WERI-Rb-1 (cell line): ENCODE results near the gene NOB1.

Experiments used
- DNase-seq: peaks from one replicate; pipeline ENCODE4 v3.0.0-alpha.2; 2020
- H3K27ac ChIP-seq: fragments of 250-450 bp; sonication (Bioruptor Pico); 2 replicates; pipeline ENCODE4 v1.5.1; 2020; ENCODE audit warnings: mild to moderate bottlenecking, moderate library complexity
- H3K27me3 ChIP-seq: fragments of 250-450 bp; sonication (Bioruptor Pico); 2 replicates; pipeline ENCODE4 v1.5.1; 2021; ENCODE audit warnings: mild to moderate bottlenecking, low read depth, moderate library complexity; ENCODE audit not compliant: insufficient read depth, severe bottlenecking
- H3K36me3 ChIP-seq: fragments of 250-450 bp; sonication (Bioruptor Pico); 2 replicates; pipeline ENCODE4 v1.5.1; 2020; ENCODE audit warnings: mild to moderate bottlenecking, moderate library complexity
- H3K4me3 ChIP-seq: 2 replicates; pipeline ENCODE4 v1.5.1; 2011; ENCODE audit warnings: low read depth, mild to moderate bottlenecking, control low read depth, low read length
- H3K9me3 ChIP-seq: fragments of 250-450 bp; sonication (Bioruptor Pico); 2 replicates; pipeline ENCODE4 v1.5.1; 2021; ENCODE audit warnings: mild to moderate bottlenecking, moderate library complexity; ENCODE audit not compliant: severe bottlenecking
- CTCF ChIP-seq: IDR thresholded peaks from 2 replicates; pipeline ENCODE4 v1.5.1; 2011; ENCODE audit warnings: low read depth, mild to moderate bottlenecking, control low read depth, inconsistent platforms, low read length

The NOB1 gene

GRCh38 chr16:69756705-69757104 lies 2.0 kb upstream of the NOB1 start:
- DNase-seq, result no peak

GRCh38 chr16:69754143-69754468 lies 620 bp downstream of the NOB1 start:
- Histone ChIP-seq H3K27me3 (no peaks in the 10 kb centered on the region), H3K4me3 (peak overlapping the region; percentile 98), H3K36me3 (peaks cover 40% of the 10 kb centered on the region), H3K27ac (peak overlapping the region; percentile 58), H3K9me3 (no peaks in the 10 kb centered on the region)
- TF ChIP-seq CTCF, result no peak
- DNase-seq, result no peak

More at GRCh38 chr16:69756705-69757104, 2.0 kb upstream of the NOB1 start:
- H3K27me3 ChIP-seq, result no peaks in the 10 kb centered on the region
- peaks cover 19% of the 10 kb centered on the region for H3K36me3 ChIP-seq
- H3K4me3 ChIP-seq, result no peak overlapping the region
- no peak for TF ChIP-seq CTCF
- no peaks in the 10 kb centered on the region for H3K9me3 ChIP-seq
- no peak overlapping the region for H3K27ac ChIP-seq

GRCh38 chr16:69748694-69749345 lies 5.9 kb downstream of the NOB1 start:
- no peak for TF ChIP-seq CTCF
- peaks cover 89% of the 10 kb centered on the region for H3K36me3 ChIP-seq
- H3K27ac ChIP-seq, result no peak overlapping the region; the same call in 1 of the 2 replicates
- DNase-seq, result no peak
- H3K27me3 ChIP-seq, result no peaks in the 10 kb centered on the region
- no peaks in the 10 kb centered on the region for H3K9me3 ChIP-seq
- no peak overlapping the region for H3K4me3 ChIP-seq

- Histone ChIP-seq H3K9me3 (no peaks in the 10 kb centered on the region), H3K27ac (peak overlapping the region; percentile 73), H3K4me3 (peak overlapping the region; percentile 5; the same call in 1 of the 2 replicates), H3K27me3 (no peaks in the 10 kb centered on the region), H3K36me3 (peaks cover 90% of the 10 kb centered on the region)
- TF ChIP-seq CTCF, result no peak
- peak; percentile 73 for DNase-seq
Observed at GRCh38 chr16:69747115-69747514, 7.6 kb downstream of the NOB1 start.

- H3K27ac ChIP-seq, result peak overlapping the region; percentile 73
- no peak for TF ChIP-seq CTCF
- no peak overlapping the region for H3K4me3 ChIP-seq
- peaks cover 91% of the 10 kb centered on the region for H3K36me3 ChIP-seq
- H3K27me3 ChIP-seq, result no peaks in the 10 kb centered on the region
- no peak for DNase-seq
- no peaks in the 10 kb centered on the region for H3K9me3 ChIP-seq
Observed at GRCh38 chr16:69745959-69746358, 8.8 kb downstream of the NOB1 start.

- Histone ChIP-seq H3K27me3 (no peaks in the 10 kb centered on the region), H3K9me3 (no peaks in the 10 kb centered on the region), H3K4me3 (no peak overlapping the region), H3K36me3 (peaks cover 89% of the 10 kb centered on the region), H3K27ac (no peak overlapping the region; the same call in 1 of the 2 replicates)
- DNase-seq, result no peak
- TF ChIP-seq CTCF, result no peak
Observed at GRCh38 chr16:69745232-69745612, 9.5 kb downstream of the NOB1 start.
